ENCODE measurements around the gene SHROOM3.

The SHROOM3 gene

GRCh38 chr4:76781698-76782595 lies 346.9 kb downstream of the SHROOM3 start:
- DNase-seq (ENCODE audit: low spot score): no peak

GRCh38 chr4:76782837-76783236 lies 347.8 kb downstream of the SHROOM3 start:
- DNase-seq (ENCODE audit: low spot score): no peak

GRCh38 chr4:76783836-76784235 lies 348.8 kb downstream of the SHROOM3 start:
- no peak for DNase-seq (ENCODE audit: low spot score)

- DNase-seq (ENCODE audit: low spot score): no peak
Measured at GRCh38 chr4:76784237-76784636, 349.2 kb downstream of the SHROOM3 start.

GRCh38 chr4:76787898-76788297 lies 352.9 kb downstream of the SHROOM3 start:
- DNase-seq (ENCODE audit: low spot score): no peak

- no peak for DNase-seq (ENCODE audit: low spot score)
Measured at GRCh38 chr4:76790377-76790776, 355.3 kb downstream of the SHROOM3 start.

GRCh38 chr4:76791479-76791878 lies 356.4 kb downstream of the SHROOM3 start:
- DNase-seq (ENCODE audit: low spot score): no peak

- DNase-seq (ENCODE audit: low spot score): no peak
Measured at GRCh38 chr4:76792418-76792817, 357.4 kb downstream of the SHROOM3 start.

- DNase-seq (ENCODE audit: low spot score): no peak
Measured at GRCh38 chr4:76795243-76795642, 360.2 kb downstream of the SHROOM3 start.

- no peak for DNase-seq (ENCODE audit: low spot score)
Measured at GRCh38 chr4:76799140-76799539, 364.1 kb downstream of the SHROOM3 start.

- DNase-seq (ENCODE audit: low spot score): no peak
Measured at GRCh38 chr4:76799718-76800117, 364.7 kb downstream of the SHROOM3 start.

GRCh38 chr4:76800902-76801301 lies 365.9 kb downstream of the SHROOM3 start:
- no peak for DNase-seq (ENCODE audit: low spot score)

- DNase-seq (ENCODE audit: low spot score): no peak
Measured at GRCh38 chr4:76801621-76802235, 366.7 kb downstream of the SHROOM3 start.

GRCh38 chr4:76802236-76803021 lies 367.4 kb downstream of the SHROOM3 start:
- DNase-seq (ENCODE audit: low spot score): no peak

GRCh38 chr4:76803522-76803921 lies 368.5 kb downstream of the SHROOM3 start:
- no peak for DNase-seq (ENCODE audit: low spot score)

GRCh38 chr4:76804096-76804495 lies 369.1 kb downstream of the SHROOM3 start:
- no peak for DNase-seq (ENCODE audit: low spot score)

- no peak for DNase-seq (ENCODE audit: low spot score)
Measured at GRCh38 chr4:76806346-76806745, 371.3 kb downstream of the SHROOM3 start.

GRCh38 chr4:76806757-76807156 lies 371.7 kb downstream of the SHROOM3 start:
- DNase-seq (ENCODE audit: low spot score): no peak

- no peak for DNase-seq (ENCODE audit: low spot score)
Measured at GRCh38 chr4:76809594-76810305, 374.7 kb downstream of the SHROOM3 start.

- DNase-seq (ENCODE audit: low spot score): no peak
Measured at GRCh38 chr4:76811604-76812412, 376.8 kb downstream of the SHROOM3 start.

- no peak for DNase-seq (ENCODE audit: low spot score)
Measured at GRCh38 chr4:76813070-76813469, 378.0 kb downstream of the SHROOM3 start.

Measured in putamen (tissue), 1 donor.